Activated CD4-positive, alpha-beta T cell treated with anti-CD3 and anti-CD28 coated beads for 4 hours (primary cell): Measurements from ENCODE around the gene JAZF1.

ENCODE experiments used
- DNase-seq, 2 donors: peaks; one replicate each; pipeline ENCODE4 v3.0.0-alpha.2; 2020

Gene JAZF1

GRCh38 chr7:27961255-27961654 lies 219.3 kb downstream of the JAZF1 start:
- DNase-seq: no peak

- DNase-seq: no peak
These were observed 220.2 kb downstream of the JAZF1 start for GRCh38 chr7:27960415-27960814.

- no peak for DNase-seq
These were observed 221.6 kb downstream of the JAZF1 start for GRCh38 chr7:27958933-27959548.

- DNase-seq: no peak
These were observed 225.0 kb downstream of the JAZF1 start for GRCh38 chr7:27955596-27955995.

- no peak for DNase-seq
These were observed 225.6 kb downstream of the JAZF1 start for GRCh38 chr7:27955011-27955410.

- DNase-seq: no peak
These were observed 226.8 kb downstream of the JAZF1 start for GRCh38 chr7:27953777-27954176.

GRCh38 chr7:27953361-27953760 lies 227.2 kb downstream of the JAZF1 start:
- DNase-seq: no peak

GRCh38 chr7:27952456-27953285 lies 227.9 kb downstream of the JAZF1 start:
- DNase-seq: no peak

- no peak for DNase-seq
These were observed 230.5 kb downstream of the JAZF1 start for GRCh38 chr7:27950123-27950522.

- DNase-seq: no peak
These were observed 231.7 kb downstream of the JAZF1 start for GRCh38 chr7:27948861-27949260.

- no peak for DNase-seq
These were observed 232.9 kb downstream of the JAZF1 start for GRCh38 chr7:27947586-27948278.

- DNase-seq: no peak
These were observed 234.2 kb downstream of the JAZF1 start for GRCh38 chr7:27946351-27946750.

- DNase-seq: no peak
These were observed 235.4 kb downstream of the JAZF1 start for GRCh38 chr7:27945058-27945795.

GRCh38 chr7:27944643-27945042 lies 236.0 kb downstream of the JAZF1 start:
- DNase-seq: no peak

- no peak for DNase-seq
These were observed 237.4 kb downstream of the JAZF1 start for GRCh38 chr7:27943241-27943640.

GRCh38 chr7:27942711-27943110 lies 237.9 kb downstream of the JAZF1 start:
- no peak for DNase-seq

- DNase-seq: no peak
These were observed 239.1 kb downstream of the JAZF1 start for GRCh38 chr7:27941522-27941921.

GRCh38 chr7:27940341-27940740 lies 240.3 kb downstream of the JAZF1 start:
- no peak for DNase-seq

GRCh38 chr7:27939893-27940292 lies 240.7 kb downstream of the JAZF1 start:
- no peak for DNase-seq

- DNase-seq: no peak
These were observed 243.9 kb downstream of the JAZF1 start for GRCh38 chr7:27936768-27937102.

GRCh38 chr7:27936047-27936767 lies 244.4 kb downstream of the JAZF1 start:
- DNase-seq: no peak

GRCh38 chr7:27933671-27934565 lies 246.7 kb downstream of the JAZF1 start:
- no peak for DNase-seq
